ENCODE results near the gene PPP1R13L.

GRCh38 chr19:45395821-45396617, 8.8 kb downstream of the PPP1R13L start:
- TF ChIP-seq, protein P1, sequence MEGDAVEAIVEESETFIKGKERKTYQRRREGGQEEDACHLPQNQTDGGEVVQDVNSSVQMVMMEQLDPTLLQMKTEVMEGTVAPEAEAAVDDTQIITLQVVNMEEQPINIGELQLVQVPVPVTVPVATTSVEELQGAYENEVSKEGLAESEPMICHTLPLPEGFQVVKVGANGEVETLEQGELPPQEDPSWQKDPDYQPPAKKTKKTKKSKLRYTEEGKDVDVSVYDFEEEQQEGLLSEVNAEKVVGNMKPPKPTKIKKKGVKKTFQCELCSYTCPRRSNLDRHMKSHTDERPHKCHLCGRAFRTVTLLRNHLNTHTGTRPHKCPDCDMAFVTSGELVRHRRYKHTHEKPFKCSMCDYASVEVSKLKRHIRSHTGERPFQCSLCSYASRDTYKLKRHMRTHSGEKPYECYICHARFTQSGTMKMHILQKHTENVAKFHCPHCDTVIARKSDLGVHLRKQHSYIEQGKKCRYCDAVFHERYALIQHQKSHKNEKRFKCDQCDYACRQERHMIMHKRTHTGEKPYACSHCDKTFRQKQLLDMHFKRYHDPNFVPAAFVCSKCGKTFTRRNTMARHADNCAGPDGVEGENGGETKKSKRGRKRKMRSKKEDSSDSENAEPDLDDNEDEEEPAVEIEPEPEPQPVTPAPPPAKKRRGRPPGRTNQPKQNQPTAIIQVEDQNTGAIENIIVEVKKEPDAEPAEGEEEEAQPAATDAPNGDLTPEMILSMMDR (IDR thresholded peaks at IDR 0.05) = no peak
- TF ChIP-seq EZH2 (IDR thresholded peaks at IDR 0.05; ENCODE audit: borderline replicate concordance, insufficient read depth, low read depth, low read length, poor library complexity, severe bottlenecking) = no peak

All from B cell (primary cell).